Suprapubic skin (tissue), 4 donors: ENCODE data around the gene GLTPD2. TPM values are rescaled to one million over a fixed set of nuclear protein-coding genes. Genes with fewer than 3 reads are reported as not detected.
A peak's percentile ranks its signal among the peaks of the same experiment; 100 is the strongest.

Experiments used
- DNase-seq, 2 donors: peaks; one replicate each; pipeline ENCODE4 v3.0.0-alpha.2; 2019; ENCODE audit warnings: low spot score in 2 of 2
- H3K27ac ChIP-seq: fragments of 200-600 bp; sonication (generic); one replicate; pipeline ENCODE4 v1.5.1; 2019
- H3K27me3 ChIP-seq: fragments of 200-600 bp; sonication (generic); one replicate; pipeline ENCODE4 v1.5.1; 2019
- H3K36me3 ChIP-seq: fragments of 200-600 bp; sonication (generic); one replicate; pipeline ENCODE4 v1.5.1; 2019
- H3K4me1 ChIP-seq: fragments of 200-600 bp; sonication (generic); one replicate; pipeline ENCODE4 v1.5.1; 2019
- H3K4me3 ChIP-seq: fragments of 200-600 bp; sonication (generic); one replicate; pipeline ENCODE4 v1.5.1; 2019; ENCODE audit warnings: mild to moderate bottlenecking
- H3K9me3 ChIP-seq: fragments of 200-600 bp; sonication (generic); one replicate; pipeline ENCODE4 v1.5.1; 2019
- EP300 ChIP-seq: sonication (generic); formaldehyde crosslinking; IDR thresholded peaks from one replicate; pipeline ENCODE4 v1.6.1; 2017; ENCODE audit warnings: antibody characterized with exemption
- POLR2A ChIP-seq, 2 donors: fragments of 450-650 bp; IDR thresholded peaks; one replicate each; pipeline ENCODE4 v1.6.1; 2017; ENCODE audit warnings: antibody characterized with exemption in 2 of 2, mild to moderate bottlenecking in 2 of 2, moderate library complexity in 2 of 2
- POLR2AphosphoS5 ChIP-seq, 3 donors: sonication (generic); formaldehyde crosslinking; IDR thresholded peaks; one replicate each; pipeline ENCODE4 v1.6.1; 2017; ENCODE audit warnings: antibody characterized with exemption in 3 of 3
- WGBS: methylation state at CpG from one replicate; pipeline ENCODE4 v1.1.5; 2018; 5-methylcytosine and 5-hydroxymethylcytosine counted together
- total RNA-seq, 4 donors: library from RNA; depleted of rRNA; stranded (reverse); fragments of >200 nt; gene quantifications; one replicate each; pipeline ENCODE4 v1.1.0, GENCODE V29; 2016
- TF ChIP-seq, protein P1 (sequence below), 2 donors: fragments of 200-600 bp in 1 of 2; fragments of 450-650 bp in 1 of 2; sonication (generic) in 1 of 2; IDR thresholded peaks; one replicate each; pipeline ENCODE4 v1.5.1; 2016 to 2019; ENCODE audit warnings: antibody characterized with exemption in 2 of 2, mild to moderate bottlenecking in 1 of 2, moderate library complexity in 1 of 2

Gene GLTPD2
- total RNA-seq, 4 donors from 2014 or later: 0.80 TPM; not detected in 3

DNA sequence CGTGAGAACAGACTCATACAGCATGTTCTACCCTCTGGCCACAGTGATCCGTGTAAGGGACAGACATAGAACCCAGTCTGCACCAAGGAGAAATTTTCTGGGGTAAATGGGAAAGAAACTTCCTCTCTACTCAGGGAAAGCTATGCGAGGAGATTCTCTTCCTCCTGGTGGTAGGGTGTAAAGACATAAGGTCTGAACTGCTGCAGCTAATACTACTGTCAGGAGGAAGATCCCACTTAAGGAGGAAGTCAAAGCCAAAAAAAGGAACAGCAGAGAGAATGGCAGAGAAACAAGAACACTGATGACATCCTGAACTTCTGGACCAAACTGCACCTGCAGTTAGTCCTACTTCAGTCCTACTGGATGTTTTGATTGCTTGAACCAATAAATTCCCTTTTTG lies 24.2 kb upstream of the GLTPD2 start:
- Histone ChIP-seq H3K27ac (no peak overlapping the region), H3K27me3 (no peaks in the 10 kb centered on the region), H3K9me3 (no peaks in the 10 kb centered on the region), H3K4me3 (no peak overlapping the region), H3K4me1 (no peaks in the 10 kb centered on the region), H3K36me3 (no peaks in the 10 kb centered on the region)
- DNase-seq: no peak
- no peak for TF ChIP-seq POLR2A (IDR thresholded peaks at IDR 0.05)
- TF ChIP-seq EP300: no peak
- TF ChIP-seq, protein P1, sequence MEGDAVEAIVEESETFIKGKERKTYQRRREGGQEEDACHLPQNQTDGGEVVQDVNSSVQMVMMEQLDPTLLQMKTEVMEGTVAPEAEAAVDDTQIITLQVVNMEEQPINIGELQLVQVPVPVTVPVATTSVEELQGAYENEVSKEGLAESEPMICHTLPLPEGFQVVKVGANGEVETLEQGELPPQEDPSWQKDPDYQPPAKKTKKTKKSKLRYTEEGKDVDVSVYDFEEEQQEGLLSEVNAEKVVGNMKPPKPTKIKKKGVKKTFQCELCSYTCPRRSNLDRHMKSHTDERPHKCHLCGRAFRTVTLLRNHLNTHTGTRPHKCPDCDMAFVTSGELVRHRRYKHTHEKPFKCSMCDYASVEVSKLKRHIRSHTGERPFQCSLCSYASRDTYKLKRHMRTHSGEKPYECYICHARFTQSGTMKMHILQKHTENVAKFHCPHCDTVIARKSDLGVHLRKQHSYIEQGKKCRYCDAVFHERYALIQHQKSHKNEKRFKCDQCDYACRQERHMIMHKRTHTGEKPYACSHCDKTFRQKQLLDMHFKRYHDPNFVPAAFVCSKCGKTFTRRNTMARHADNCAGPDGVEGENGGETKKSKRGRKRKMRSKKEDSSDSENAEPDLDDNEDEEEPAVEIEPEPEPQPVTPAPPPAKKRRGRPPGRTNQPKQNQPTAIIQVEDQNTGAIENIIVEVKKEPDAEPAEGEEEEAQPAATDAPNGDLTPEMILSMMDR (IDR thresholded peaks at IDR 0.05): no peak
- TF ChIP-seq POLR2AphosphoS5 (IDR thresholded peaks at IDR 0.05): no peak
- WGBS: 63% methylated on average over 3 of the region's 3 CpGs

GRCh38 chr17:4766201-4766600 lies 22.6 kb upstream of the GLTPD2 start:
- Histone ChIP-seq H3K27ac (peak overlapping the region; percentile 26), H3K4me1 (no peaks in the 10 kb centered on the region), H3K4me3 (no peak overlapping the region), H3K27me3 (no peaks in the 10 kb centered on the region), H3K9me3 (no peaks in the 10 kb centered on the region), H3K36me3 (no peaks in the 10 kb centered on the region)
- WGBS: 86% methylated on average over 3 of the region's 3 CpGs
- no peak for TF ChIP-seq POLR2A (IDR thresholded peaks at IDR 0.05)
- TF ChIP-seq POLR2AphosphoS5 (IDR thresholded peaks at IDR 0.05): no peak
- TF ChIP-seq, protein P1 (IDR thresholded peaks at IDR 0.05): no peak
- TF ChIP-seq EP300: no peak
- no peak for DNase-seq

DNA sequence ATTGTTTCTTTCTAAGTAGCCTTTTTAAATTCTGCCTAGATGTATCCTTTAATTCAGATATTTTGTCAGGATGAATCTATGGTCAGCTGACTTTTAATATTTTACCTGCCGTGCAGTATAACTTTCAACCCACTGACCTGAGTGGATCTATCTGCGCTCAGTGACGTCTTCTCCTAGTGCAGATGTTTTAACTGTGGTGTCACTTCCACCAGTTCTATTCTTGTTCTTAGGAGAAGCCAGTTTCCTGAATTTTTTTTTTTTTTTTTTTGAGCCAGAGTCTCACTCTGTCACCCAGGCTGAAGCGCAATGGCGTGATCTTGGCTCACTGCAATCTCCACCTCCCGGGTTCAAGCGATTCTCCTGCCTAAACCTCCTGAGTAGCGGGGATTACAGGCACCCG lies 22.0 kb upstream of the GLTPD2 start:
- no peak for DNase-seq
- Histone ChIP-seq H3K9me3 (no peaks in the 10 kb centered on the region), H3K27ac (no peak overlapping the region), H3K4me3 (no peak overlapping the region), H3K4me1 (peaks cover 4% of the 10 kb centered on the region), H3K36me3 (no peaks in the 10 kb centered on the region), H3K27me3 (peaks cover under 1% of the 10 kb centered on the region)
- 84% methylated on average over 9 of the region's 9 CpGs for WGBS
- TF ChIP-seq POLR2AphosphoS5 (IDR thresholded peaks at IDR 0.05) (no peak), EP300 (no peak), POLR2A (IDR thresholded peaks at IDR 0.05) (no peak)
- TF ChIP-seq, protein P1 (IDR thresholded peaks at IDR 0.05): no peak

DNA sequence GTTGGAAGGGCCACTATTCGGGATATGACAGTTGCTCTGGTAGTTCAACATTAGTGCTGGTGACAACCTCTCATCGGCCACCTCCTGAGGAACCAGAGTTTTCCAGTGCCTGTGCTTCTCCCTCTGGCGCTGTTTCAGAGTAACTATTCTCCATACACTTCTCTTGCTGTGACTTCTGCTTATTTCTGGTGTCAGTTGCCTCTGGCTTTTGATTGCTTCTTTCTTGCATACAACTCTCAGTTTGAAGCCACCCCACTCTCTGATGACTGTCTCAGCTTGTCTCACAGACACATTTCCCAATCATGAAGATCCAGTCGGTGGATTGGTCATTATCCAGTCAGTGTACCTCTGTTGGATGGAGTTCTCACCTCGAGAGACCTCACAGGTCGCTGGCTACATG lies 20.5 kb upstream of the GLTPD2 start:
- TF ChIP-seq POLR2AphosphoS5 (IDR thresholded peaks at IDR 0.05) (no peak), POLR2A (IDR thresholded peaks at IDR 0.05) (no peak), EP300 (no peak)
- TF ChIP-seq, protein P1 (IDR thresholded peaks at IDR 0.05): no peak
- WGBS: 80% methylated on average over 6 of the region's 6 CpGs
- peaks cover 7% of the 10 kb centered on the region for H3K27me3 ChIP-seq
- no peaks in the 10 kb centered on the region for H3K36me3 ChIP-seq
- no peaks in the 10 kb centered on the region for H3K9me3 ChIP-seq
- no peak overlapping the region for H3K4me3 ChIP-seq
- no peak for DNase-seq
- H3K4me1 ChIP-seq: peaks cover 5% of the 10 kb centered on the region
- H3K27ac ChIP-seq: no peak overlapping the region

GRCh38 chr17:4769628-4770027 lies 19.1 kb upstream of the GLTPD2 start:
- 94% methylated on average over 2 of the region's 2 CpGs for WGBS
- TF ChIP-seq, protein P1 (IDR thresholded peaks at IDR 0.05): no peak
- TF ChIP-seq POLR2A (IDR thresholded peaks at IDR 0.05): no peak
- TF ChIP-seq POLR2AphosphoS5 (IDR thresholded peaks at IDR 0.05): no peak
- no peak for TF ChIP-seq EP300

More at GRCh38 chr17:4769628-4770027, 19.1 kb upstream of the GLTPD2 start:
- H3K36me3 ChIP-seq: no peaks in the 10 kb centered on the region
- peaks cover 5% of the 10 kb centered on the region for H3K4me1 ChIP-seq
- peaks cover 7% of the 10 kb centered on the region for H3K27me3 ChIP-seq
- no peak for DNase-seq
- H3K4me3 ChIP-seq: no peak overlapping the region
- no peak overlapping the region for H3K27ac ChIP-seq
- no peaks in the 10 kb centered on the region for H3K9me3 ChIP-seq
